GM18517 (cell line): ENCODE data around the gene SYT15.
"Not testable (repeated sequence)": the region's sequence is repeated elsewhere in the genome, so short reads cannot be mapped to it uniquely, and the experiment has no call there.

ENCODE experiments used
- ATAC-seq: cut with Tn5 transposase; IDR thresholded peaks from one replicate; pipeline ENCODE4 v1.9.1; 2021; ENCODE audit warnings: mild to moderate bottlenecking, moderate library complexity; ENCODE audit not compliant: unreplicated experiment

Gene SYT15

DNA sequence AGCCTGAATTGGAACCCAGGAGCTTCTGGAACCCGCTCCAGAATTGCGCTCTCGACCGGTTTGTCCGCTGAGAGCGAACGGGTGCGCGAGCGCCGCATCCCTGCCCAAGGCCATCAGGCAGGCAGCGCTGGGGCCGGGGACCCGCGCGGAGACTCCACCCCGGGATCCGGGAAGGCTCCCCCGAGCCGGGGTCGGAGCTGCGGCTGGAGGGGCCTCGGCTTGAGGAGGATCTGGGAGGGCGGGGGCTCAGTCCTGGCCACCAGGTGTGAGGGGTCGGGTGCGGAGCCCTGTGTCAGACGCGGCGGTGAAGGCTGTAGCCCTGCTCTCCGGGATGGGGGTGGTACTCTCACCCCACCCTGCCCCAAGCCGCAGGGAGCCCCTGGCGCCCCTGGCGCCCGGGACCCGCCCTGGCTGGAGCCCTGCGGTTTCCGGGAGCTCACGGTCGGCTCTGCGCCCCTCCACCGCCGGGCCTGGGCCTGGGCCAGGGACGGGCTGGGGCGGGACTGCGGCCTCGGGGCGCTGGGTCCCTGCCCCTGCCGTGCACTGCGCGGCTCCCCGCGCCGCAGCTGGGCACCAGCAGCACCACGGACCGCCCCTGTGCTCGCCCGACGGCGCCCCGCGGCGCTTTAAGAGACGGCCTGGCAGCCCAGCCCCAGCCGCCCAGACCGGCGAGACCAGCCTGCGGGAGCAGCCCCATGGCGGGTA is at the start of gene SYT15:
Gene SYT15, plus strand, starts transcription at position 655 of the 705 bp plus-strand sequence. Its CDS starts 41 bp downstream, at position 696.
- ATAC-seq: not testable (repeated sequence)

DNA sequence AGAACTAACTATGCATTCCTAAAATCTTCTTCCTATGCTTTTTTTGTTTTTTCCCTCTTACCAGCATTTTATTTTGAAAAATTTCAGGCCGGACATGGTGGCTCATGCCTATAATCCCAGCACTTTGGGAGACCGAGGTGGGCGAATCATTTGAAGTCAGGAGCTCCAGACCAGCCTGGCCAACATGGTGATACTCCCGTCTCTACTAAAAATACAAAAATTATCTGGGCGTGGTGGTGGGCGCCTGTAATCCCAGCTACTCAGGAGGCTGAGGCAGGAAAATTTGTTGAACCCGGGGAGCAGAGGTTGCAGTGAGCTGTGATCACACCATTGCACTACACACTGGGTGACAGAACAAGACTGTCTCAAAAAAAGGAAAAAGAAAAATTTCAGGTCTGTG is 49.2 kb upstream of the SYT15 start:
- ATAC-seq: not testable (repeated sequence)

DNA sequence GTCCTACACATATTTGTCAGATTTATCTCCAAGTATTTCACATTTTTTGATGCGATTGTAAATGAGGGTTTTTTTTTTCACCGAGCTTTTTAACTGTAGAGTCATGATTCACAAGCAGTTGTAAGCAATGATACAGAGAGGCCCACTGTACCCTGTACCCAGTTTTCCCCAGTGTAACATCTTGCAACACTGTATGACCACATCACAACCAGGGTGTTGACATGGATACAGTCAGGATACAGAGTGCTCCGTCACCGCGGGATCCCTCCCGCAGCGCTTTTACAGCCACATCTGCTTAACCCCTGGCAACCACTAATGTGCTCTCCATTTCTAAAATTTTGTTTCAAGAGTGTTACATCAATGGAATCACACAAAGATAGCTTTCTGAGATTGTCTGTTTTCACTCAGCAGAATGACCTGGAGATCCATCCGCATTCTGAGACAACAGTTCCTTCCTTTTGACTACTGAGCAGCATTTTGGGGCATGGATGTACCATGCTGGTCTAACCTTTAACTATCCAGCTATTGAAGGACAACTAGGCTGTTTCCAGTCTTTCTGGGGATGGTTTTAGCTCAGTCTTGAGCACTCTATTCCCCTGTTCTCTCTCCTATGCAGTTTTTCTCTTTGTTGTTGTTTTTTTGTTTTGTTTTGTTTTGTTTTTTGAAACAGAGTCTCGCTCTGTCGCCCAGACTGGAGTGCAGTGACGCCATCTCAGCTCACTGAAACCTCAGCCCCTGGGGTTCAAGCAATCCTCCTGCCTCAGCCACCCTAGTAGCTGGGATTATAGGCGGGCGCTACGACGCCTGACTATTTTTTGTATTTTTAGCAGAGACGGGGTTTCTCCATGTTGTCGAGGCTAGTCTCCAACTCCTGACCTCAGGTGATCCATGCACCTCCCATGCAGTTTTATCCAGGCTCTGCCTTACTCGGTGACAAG is 48.4 kb upstream of the SYT15 start:
- ATAC-seq: no peak

- ATAC-seq: not testable (repeated sequence)
Measured at GRCh38 chr10:46532256-46532655, 46.7 kb upstream of the SYT15 start.

- ATAC-seq: no peak
Measured at GRCh38 chr10:46534828-46535524, 44.0 kb upstream of the SYT15 start.

- ATAC-seq: no peak
Measured at GRCh38 chr10:46536171-46536570, 42.8 kb upstream of the SYT15 start.

DNA sequence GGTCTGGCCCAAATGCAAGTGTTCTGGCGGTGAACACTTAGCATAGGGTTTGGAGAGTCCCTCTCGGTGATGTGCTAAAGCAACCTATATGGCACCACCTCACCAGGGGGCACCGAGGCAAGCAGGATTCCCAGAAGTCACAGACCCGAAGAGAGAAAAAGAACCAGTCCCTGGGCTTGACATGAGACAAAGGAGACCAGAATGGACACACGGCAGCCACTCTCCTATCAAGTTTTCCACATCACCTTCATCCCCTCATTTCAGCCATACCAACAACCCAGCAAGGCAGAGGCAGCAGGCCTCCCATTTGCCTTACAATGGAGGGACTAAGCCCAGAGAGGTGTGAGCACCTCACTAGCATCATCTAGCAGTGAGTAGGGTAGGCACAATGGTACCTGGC is 42.1 kb upstream of the SYT15 start:
- no peak for ATAC-seq

- ATAC-seq: no peak
Measured at GRCh38 chr10:46537309-46537708, 41.6 kb upstream of the SYT15 start.

DNA sequence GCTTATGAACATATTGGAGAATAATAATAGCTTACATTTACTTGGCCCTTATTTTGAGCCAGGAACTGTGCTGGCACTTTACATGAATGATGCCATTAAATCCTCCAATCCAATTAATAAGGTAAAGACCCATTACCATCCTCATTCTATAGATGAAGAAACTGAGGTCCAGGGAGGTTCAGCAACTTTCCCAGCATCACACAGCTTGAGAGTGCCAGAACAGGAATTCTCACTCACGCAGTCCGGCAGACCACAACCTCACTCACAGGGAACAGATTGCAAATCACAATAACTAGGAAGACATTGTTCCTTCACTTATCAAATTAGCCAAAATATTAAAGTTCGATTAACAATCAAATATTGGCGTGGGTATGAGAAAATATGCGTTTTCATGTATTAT is 40.8 kb upstream of the SYT15 start:
- no peak for ATAC-seq

GRCh38 chr10:46538717-46539426 is 40.1 kb upstream of the SYT15 start:
- no peak for ATAC-seq

- no peak for ATAC-seq
Measured at GRCh38 chr10:46539596-46540411, 39.1 kb upstream of the SYT15 start.

DNA sequence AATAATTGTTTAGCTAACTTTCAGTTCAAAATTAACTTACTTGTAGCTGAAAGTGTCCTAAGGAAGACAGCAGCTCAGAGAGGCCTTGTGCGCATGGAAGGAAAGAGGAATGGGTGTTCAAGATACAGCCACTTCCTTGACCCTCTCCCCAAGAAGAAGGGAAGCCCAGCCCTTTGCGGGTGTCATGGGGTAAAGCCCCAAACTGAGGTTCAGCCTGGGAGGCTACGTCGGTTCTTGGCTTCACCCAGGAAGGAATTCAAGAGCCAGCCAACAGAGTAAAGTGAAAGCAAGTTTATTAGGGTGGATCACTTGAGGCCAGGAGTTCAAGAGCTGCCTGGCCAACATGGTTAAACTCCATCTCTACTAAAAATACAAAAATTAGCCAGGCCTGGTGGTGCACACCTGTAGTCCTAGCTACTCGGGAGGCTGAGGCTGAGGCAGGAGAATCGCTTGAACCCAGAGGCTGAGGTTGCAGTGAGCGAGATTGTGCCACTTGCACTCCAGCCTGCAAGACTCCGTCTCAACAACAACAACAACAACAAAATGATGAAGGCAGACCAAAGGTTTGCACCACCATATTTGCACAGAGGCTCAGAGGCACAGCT is 38.4 kb upstream of the SYT15 start:
- no peak for ATAC-seq

DNA sequence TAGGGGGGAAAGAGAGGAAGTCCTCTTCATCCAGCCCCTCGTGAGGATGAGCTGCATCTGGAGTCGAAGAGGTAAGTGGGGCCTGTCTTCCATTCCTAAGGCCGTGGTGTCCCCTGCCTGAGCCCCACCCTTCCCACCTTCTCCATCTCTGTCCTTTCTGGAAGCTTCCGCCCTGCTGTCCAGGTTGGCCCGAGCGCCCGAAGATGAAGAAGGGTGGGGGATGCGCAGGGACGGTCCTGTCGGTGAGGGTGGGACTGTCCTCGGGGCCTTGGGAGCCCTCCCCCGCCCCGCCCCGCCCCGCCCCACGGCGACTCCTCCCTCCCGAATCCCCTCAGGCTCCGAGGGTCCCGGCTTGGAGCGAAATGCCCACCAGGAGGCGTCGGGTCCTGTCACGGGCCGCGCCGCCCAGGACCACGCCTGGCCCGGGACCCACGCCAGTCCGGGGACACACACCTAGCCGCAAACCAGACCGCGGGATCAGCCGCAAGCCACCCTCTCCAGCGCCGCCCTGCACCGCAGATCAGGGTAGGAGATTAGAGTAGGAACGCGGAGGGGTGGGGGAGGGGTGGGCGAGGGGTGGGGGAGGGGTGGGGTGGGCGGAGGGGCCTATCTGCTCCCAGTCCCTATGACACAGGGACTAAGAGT is 37.8 kb upstream of the SYT15 start:
- ATAC-seq: no peak

DNA sequence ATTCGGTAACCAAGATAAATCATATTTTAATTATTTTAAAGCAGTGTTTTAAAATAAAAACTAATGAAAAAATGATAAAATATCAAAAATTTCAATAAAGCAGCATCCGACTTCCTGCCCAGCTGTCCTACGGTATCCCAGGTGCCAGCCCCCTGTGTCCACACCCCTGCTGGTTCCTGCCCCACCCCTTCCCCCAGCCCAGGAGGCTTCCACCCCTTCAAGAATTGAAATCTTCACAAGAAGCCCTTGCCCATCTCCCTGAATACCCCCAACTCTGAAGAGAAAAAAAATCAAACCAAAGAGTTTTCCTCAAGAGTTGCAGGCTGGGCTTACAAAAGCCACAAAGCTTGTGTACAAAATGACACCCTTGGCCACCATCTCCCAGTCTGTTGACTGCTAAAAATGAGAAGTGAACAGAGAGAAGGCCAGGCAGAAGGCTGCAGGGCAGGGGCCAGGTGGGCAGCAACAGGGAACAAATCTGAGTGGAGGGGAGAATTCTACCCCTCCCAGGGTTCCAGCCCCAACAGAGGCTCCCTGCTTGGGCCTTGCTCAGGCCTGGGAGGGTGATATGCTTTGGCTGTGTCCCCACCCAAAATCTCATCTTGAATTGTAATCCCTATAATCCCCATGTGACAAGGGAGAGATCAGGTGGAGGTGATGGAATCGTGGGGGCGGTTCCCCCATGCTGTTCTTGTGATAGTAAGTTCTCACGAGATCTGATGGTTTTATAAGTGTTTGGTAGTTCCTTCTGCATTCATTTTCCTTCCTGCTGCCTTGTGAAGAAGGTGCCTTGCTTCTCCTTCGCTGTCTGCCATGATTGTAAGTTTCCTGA is 37.0 kb upstream of the SYT15 start:
- ATAC-seq: no peak

GRCh38 chr10:46542567-46543465 is 36.1 kb upstream of the SYT15 start:
- no peak for ATAC-seq

DNA sequence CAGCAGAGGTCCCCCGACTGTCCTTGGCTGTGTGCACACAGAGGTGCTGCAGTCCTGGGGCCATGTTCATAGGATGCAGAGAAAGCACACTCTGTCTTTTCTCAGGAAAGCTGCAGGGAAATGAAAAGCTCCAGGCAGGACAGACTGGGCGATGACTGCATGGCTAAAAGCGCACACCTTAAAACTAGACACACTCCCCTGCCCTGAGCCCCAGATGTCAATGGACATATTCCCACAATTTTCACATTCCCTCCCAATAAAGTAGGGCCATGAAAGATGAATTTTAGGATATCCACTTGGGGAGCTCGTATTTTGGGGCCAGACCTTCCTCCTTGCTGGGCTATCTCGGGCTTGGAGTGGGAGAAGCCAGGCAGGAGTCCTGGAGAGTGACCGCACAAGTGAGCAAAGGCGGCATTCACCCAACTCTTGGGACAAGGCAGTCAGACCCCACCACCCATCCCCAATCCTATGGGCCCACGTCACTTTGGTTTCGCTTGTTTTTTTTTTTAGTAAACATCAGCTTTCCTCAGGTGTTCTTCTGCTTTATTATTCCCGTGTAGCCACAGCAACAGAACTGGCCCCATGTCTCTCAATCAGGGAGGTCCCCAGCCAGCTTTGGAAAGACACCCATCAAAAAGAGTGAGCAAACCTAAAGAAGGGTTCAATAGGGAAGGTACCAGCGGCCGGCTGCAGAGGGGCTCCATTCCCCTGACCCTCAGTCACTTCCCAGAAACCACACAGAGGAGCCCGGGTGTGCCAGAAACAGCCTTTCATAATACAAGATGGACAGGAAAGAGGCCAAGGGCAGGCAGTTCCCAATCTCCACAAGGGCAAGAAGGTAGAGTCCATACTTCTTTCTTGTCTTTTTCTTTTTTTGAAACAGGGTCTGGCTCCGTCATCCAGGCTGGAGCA is 35.2 kb upstream of the SYT15 start:
- no peak for ATAC-seq
